ENCODE measurements around the gene KANK4. TPM values are rescaled to one million over a fixed set of nuclear protein-coding genes. Genes with fewer than 3 reads are reported as not detected.

The KANK4 gene
- total and polyA plus RNA-seq, 12 donors = 0.04 to 0.61 (median 0.19) TPM

- peaks cover 0 to 37% (median 26%) of the 10 kb centered on the region in 7 donors for H3K27me3 ChIP-seq
- ATAC-seq (no peak), DNase-seq (no peak)
- H3K4me3 ChIP-seq = no peak overlapping the region
- no peak for TF ChIP-seq CTCF (IDR thresholded peaks at IDR 0.05)
- 53 to 56% methylated on average over 5 of the region's 5 CpGs for WGBS, 2 donors
- intact Hi-C loops (cut with DNase I) = loop anchor here in 1 of 10 donors (5.0 kb wide), 1 partner anchor 53 kb away; no protein-coding TSS in a partner anchor
- no peak overlapping the region for H3K27ac ChIP-seq
- H3K9me3 ChIP-seq = peaks cover 0 to 7% (median 0%) of the 10 kb centered on the region in 11 donors
- H3K36me3 ChIP-seq = no peaks in the 10 kb centered on the region
- peaks cover 0 to 23% (median 7%) of the 10 kb centered on the region in 9 donors for H3K4me1 ChIP-seq
Measured at GRCh38 chr1:62283986-62284385, 35.2 kb downstream of the KANK4 start.

DNA sequence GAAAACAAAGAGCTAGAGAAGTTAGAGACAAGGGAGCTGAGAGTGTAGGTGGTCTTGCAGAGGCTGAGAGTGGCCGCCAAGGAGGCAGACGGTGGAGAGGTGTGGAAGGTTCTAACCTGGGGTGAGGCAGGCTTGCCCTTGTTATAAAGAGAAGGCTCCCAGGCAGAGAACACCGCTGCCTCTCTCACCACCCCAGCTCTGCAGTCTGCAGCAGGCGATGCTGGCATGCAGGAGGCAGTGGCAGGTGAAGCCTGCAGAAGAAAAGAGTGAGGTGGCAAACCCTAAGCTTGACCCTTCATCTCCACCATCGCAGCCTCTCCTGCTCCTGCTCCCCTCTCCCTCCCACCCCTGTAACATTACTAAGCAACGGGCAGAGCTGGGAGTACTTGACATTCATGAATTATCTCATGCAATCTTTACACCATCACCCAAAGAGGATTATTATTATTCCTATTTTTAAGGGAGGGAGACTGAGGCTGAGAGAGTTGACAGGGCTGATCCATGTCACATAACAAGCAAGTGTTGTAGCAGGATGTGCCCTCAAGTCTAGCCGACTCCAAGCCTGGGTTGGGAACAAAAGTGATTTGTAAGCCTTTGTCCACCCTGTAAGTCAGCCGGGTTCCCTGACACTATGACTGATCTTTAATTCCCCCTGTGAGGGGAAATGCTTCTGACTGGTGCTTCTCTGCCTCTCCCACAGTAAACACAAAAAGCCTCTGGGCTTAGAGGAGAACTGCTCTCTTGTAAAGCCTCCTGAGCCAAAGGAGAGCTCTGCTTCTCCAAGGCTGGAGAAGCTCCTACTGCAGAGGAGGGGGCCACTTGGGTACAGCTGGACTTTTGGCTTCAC lies 36.1 kb downstream of the KANK4 start:
- no peaks in the 10 kb centered on the region for H3K36me3 ChIP-seq
- intact Hi-C loops (cut with DNase I) = loop anchor here in 1 of 10 donors (5.0 kb wide), 1 partner anchor 54 kb away; no protein-coding TSS in a partner anchor
- H3K9me3 ChIP-seq = peaks cover 0 to 7% (median 0%) of the 10 kb centered on the region in 11 donors
- DNase-seq (no peak), ATAC-seq (no peak)
- no peak overlapping the region for H3K27ac ChIP-seq
- H3K4me3 ChIP-seq = no peak overlapping the region
- no peak for TF ChIP-seq CTCF (IDR thresholded peaks at IDR 0.05)
- peaks cover 0 to 23% (median 7%) of the 10 kb centered on the region in 9 donors for H3K4me1 ChIP-seq
- peaks cover 0 to 36% (median 22%) of the 10 kb centered on the region in 7 donors for H3K27me3 ChIP-seq
- 80 to 83% methylated on average over 8 of the region's 8 CpGs for WGBS, 2 donors

DNA sequence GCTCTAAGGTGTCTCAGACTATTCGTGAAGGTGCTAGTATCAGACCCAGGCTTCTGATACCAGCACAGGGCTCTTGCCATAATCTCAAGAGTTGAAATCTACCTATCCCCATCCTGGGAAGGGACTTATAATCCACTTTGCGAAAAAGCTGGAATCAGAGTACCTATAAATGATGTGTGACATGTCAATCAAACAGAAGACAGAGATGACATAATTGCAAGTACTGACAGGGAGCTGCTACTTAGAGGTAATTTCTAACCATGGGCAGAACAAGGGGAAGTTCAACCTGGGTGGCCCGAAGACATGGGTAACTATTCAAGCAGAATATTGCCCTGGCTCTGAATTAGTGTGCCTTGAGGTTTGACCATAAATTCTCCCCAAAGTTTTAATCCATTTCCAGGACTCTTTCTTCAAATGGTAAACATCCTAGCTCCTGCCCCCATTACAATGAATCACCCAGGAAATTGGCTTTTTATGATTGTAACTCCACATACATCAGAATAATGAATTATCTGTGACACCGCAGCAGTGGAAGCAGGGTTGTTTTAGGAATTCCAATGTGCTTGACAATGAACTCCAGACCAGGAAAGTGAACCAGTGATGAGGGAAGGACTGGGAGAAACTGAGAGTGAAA lies 37.2 kb downstream of the KANK4 start:
- H3K27ac ChIP-seq = no peak overlapping the region
- H3K4me3 ChIP-seq = no peak overlapping the region
- peaks cover 0 to 28% (median 15%) of the 10 kb centered on the region in 7 donors for H3K27me3 ChIP-seq
- ATAC-seq = no peak
- H3K9me3 ChIP-seq = peaks cover 0 to 16% (median 0%) of the 10 kb centered on the region in 11 donors
- intact Hi-C loops (cut with DNase I) = loop anchor here in 1 of 10 donors (5.0 kb wide), 1 partner anchor 55 kb away; no protein-coding TSS in a partner anchor
- 95 to 96% methylated on average over 4 of the region's 4 CpGs for WGBS, 2 donors
- no peak for TF ChIP-seq CTCF (IDR thresholded peaks at IDR 0.05)
- H3K4me1 ChIP-seq = peaks cover 0 to 20% (median 7%) of the 10 kb centered on the region in 9 donors
- H3K36me3 ChIP-seq = no peaks in the 10 kb centered on the region
- DNase-seq = no peak

DNA sequence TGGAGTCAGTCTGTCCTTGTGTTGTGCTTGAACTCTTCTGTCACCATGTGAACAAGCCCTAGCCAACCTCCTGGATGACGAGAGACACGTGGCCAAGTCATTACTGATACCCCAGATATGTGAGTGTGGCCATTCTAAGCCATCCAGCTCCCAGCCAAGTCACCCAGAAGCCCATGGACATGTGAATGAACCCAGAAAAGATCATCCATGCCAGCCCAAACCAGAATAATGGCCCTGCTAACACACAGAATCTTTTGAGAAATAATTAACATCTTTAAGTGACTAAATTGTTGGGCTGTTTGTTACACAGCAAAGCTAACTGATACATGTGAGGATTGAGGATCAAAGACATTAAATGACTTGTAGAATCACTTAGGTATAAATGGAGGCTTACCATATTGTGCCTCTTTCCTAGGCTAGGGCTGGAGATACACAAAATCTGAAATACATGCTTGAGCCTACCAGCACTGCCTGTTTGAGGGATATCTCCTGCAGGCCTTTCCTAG lies 38.2 kb downstream of the KANK4 start:
- intact Hi-C loops (cut with DNase I) = loop anchor here in 1 of 10 donors (5.0 kb wide), 1 partner anchor 56 kb away; no protein-coding TSS in a partner anchor
- Histone ChIP-seq H3K9me3 (peaks cover 0 to 18% (median 0%) of the 10 kb centered on the region in 11 donors), H3K27ac (no peak overlapping the region), H3K36me3 (no peaks in the 10 kb centered on the region), H3K4me3 (no peak overlapping the region), H3K27me3 (peaks cover 0 to 24% (median 15%) of the 10 kb centered on the region in 7 donors), H3K4me1 (peaks cover 0 to 11% (median 1%) of the 10 kb centered on the region in 9 donors)
- WGBS, 2 donors = 64 to 75% methylated on average over 2 of the region's 2 CpGs
- DNase-seq = no peak
- no peak for ATAC-seq
- TF ChIP-seq CTCF (IDR thresholded peaks at IDR 0.05) = no peak
